Testis (tissue), 2 donors: Measurements from ENCODE around the gene TNFRSF1A.

Source experiments
- CTCF ChIP-seq, 3 experiments: fragments of 450-650 bp in 2 of 3; fragments of 200-600 bp in 1 of 3; sonication (generic) in 1 of 3; IDR thresholded peaks; one replicate each; pipeline ENCODE4 v1.5.1; 2016 to 2019; ENCODE audit warnings: antibody characterized with exemption in 3 of 3, mild to moderate bottlenecking in 2 of 3, moderate library complexity in 1 of 3
- POLR2A ChIP-seq: fragments of 450-650 bp; IDR thresholded peaks from one replicate; pipeline ENCODE4 v1.6.1; 2017; ENCODE audit warnings: antibody characterized with exemption, mild to moderate bottlenecking, moderate library complexity

GRCh38 chr12:6334940-6335450 is 6.9 kb downstream of the TNFRSF1A start:
- no peak for TF ChIP-seq CTCF (IDR thresholded peaks at IDR 0.05)
- no peak for TF ChIP-seq POLR2A
